Gastrocnemius medialis (tissue), 4 donors: Measurements from ENCODE around the gene AKAP7.

Experiments used
- POLR2A ChIP-seq, 2 donors: fragments of 450-650 bp; IDR thresholded peaks; one replicate each; pipeline ENCODE4 v1.6.1; 2017; ENCODE audit warnings: antibody characterized with exemption in 2 of 2, mild to moderate bottlenecking in 2 of 2, moderate library complexity in 2 of 2
- TF ChIP-seq, protein P1 (sequence below), 5 experiments: fragments of 450-650 bp in 3 of 5; fragments of 200-600 bp in 2 of 5; sonication (generic) in 2 of 5; IDR thresholded peaks in 4 of 5; conservative IDR thresholded peaks in 1 of 5; 1 replicate in 4 of 5; 2 replicates in 1 of 5; pipeline ENCODE4 v1.5.1; 2016 to 2019; ENCODE audit warnings: antibody characterized with exemption in 5 of 5, mild to moderate bottlenecking in 3 of 5, moderate library complexity in 3 of 5

- TF ChIP-seq POLR2A (IDR thresholded peaks at IDR 0.05): no peak
- TF ChIP-seq, protein P1, sequence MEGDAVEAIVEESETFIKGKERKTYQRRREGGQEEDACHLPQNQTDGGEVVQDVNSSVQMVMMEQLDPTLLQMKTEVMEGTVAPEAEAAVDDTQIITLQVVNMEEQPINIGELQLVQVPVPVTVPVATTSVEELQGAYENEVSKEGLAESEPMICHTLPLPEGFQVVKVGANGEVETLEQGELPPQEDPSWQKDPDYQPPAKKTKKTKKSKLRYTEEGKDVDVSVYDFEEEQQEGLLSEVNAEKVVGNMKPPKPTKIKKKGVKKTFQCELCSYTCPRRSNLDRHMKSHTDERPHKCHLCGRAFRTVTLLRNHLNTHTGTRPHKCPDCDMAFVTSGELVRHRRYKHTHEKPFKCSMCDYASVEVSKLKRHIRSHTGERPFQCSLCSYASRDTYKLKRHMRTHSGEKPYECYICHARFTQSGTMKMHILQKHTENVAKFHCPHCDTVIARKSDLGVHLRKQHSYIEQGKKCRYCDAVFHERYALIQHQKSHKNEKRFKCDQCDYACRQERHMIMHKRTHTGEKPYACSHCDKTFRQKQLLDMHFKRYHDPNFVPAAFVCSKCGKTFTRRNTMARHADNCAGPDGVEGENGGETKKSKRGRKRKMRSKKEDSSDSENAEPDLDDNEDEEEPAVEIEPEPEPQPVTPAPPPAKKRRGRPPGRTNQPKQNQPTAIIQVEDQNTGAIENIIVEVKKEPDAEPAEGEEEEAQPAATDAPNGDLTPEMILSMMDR (IDR thresholded peaks at IDR 0.05 in 4 of 5, conservative IDR thresholded peaks at IDR 0.05 in 1 of 5): no peak
Measured at GRCh38 chr6:131112249-131112648, 23.0 kb upstream of the AKAP7 start.
